Naive B cell (primary cell): ENCODE measurements around the gene WDFY1. TPM values are rescaled to one million over a fixed set of nuclear protein-coding genes. Genes with fewer than 3 reads are reported as not detected.

ENCODE experiments used
- ATAC-seq, 2 donors: fragments of 150-1000 bp; cut with Tn5 transposase; 2 replicates each; pipeline ENCODE4 v1.10.0; 2021; ENCODE audit warnings: low read depth in 2 of 2, mild to moderate bottlenecking in 2 of 2, moderate library complexity in 2 of 2
- DNase-seq: peaks from one replicate; pipeline ENCODE4 v3.0.0; 2022
- H3K27ac Mint-ChIP-seq, 6 donors: one replicate each; pipeline ENCODE4 v1.8.0; 2020 to 2022; ENCODE audit warnings: mild to moderate bottlenecking in 6 of 6, mixed read lengths in 6 of 6, moderate library complexity in 5 of 6, inconsistent platforms in 2 of 6
- H3K27me3 Mint-ChIP-seq, 3 donors: one replicate each; pipeline ENCODE4 v1.8.0; 2021 to 2022; ENCODE audit warnings: mixed read lengths in 3 of 3, mild to moderate bottlenecking in 1 of 3
- H3K36me3 Mint-ChIP-seq, 2 donors: one replicate each; pipeline ENCODE4 v1.8.0; 2020 to 2022; ENCODE audit warnings: mixed read lengths in 2 of 2, inconsistent platforms in 1 of 2, mild to moderate bottlenecking in 1 of 2
- H3K4me1 Mint-ChIP-seq, 3 donors: one replicate each; pipeline ENCODE4 v1.8.0; 2020 to 2022; ENCODE audit warnings: mixed read lengths in 3 of 3, inconsistent platforms in 1 of 3, mild to moderate bottlenecking in 1 of 3, moderate library complexity in 1 of 3
- H3K4me3 Mint-ChIP-seq, 8 donors: one replicate each; pipeline ENCODE4 v1.8.0; 2020 to 2022; ENCODE audit warnings: mild to moderate bottlenecking in 8 of 8, mixed read lengths in 8 of 8, moderate library complexity in 8 of 8, inconsistent platforms in 2 of 8
- H3K9me3 Mint-ChIP-seq, 7 donors: one replicate each; pipeline ENCODE4 v1.8.0; 2020 to 2022; ENCODE audit warnings: mixed read lengths in 7 of 7, mild to moderate bottlenecking in 5 of 7, inconsistent platforms in 2 of 7, moderate library complexity in 1 of 7
- polyA plus RNA-seq, 6 donors: library from polyadenylated mRNA; unstranded; fragments of 300-500 nt; fragmentation: Illumina TruSeq; gene quantifications; one replicate each; pipeline ENCODE4 v1.2.3, GENCODE V29; 2021; ENCODE audit warnings: low read depth in 6 of 6

The WDFY1 gene
- polyA plus RNA-seq, 6 donors from 2014 or later = 12.6 to 39.2 (median 25.3) TPM

- ATAC-seq = no peak
- peaks cover 14 to 16% of the 10 kb centered on the region in 2 donors for H3K36me3 Mint-ChIP-seq
- H3K27me3 Mint-ChIP-seq = no peaks in the 10 kb centered on the region
- H3K4me1 Mint-ChIP-seq = peaks cover 0 to 12% (median 6%) of the 10 kb centered on the region in 3 donors
- no peak for DNase-seq
- H3K4me3 Mint-ChIP-seq = no peak overlapping the region
- peak overlapping the region in 1 of 6 donors; percentile 54 for H3K27ac Mint-ChIP-seq
- peaks cover 0 to 25% (median 6%) of the 10 kb centered on the region in 7 donors for H3K9me3 Mint-ChIP-seq
Observed at GRCh38 chr2:223847410-223847809, 97.7 kb downstream of the WDFY1 start.

- ATAC-seq (no peak), DNase-seq (no peak)
- Mint-ChIP-seq H3K4me1 (peaks cover 2 to 9% (median 9%) of the 10 kb centered on the region in 3 donors), H3K27me3 (no peaks in the 10 kb centered on the region), H3K36me3 (peaks cover 14 to 16% of the 10 kb centered on the region in 2 donors), H3K9me3 (peaks cover 0 to 24% (median 6%) of the 10 kb centered on the region in 7 donors), H3K27ac (peak overlapping the region in 2 of 6 donors; percentile 2 to 20), H3K4me3 (no peak overlapping the region)
Observed at GRCh38 chr2:223846515-223846914, 98.6 kb downstream of the WDFY1 start.

GRCh38 chr2:223841436-223842190, 103.5 kb downstream of the WDFY1 start:
- no peaks in the 10 kb centered on the region for H3K9me3 Mint-ChIP-seq
- ATAC-seq = no peak
- peak overlapping the region; percentile 94 to 96 (median 95) for H3K27ac Mint-ChIP-seq
- no peaks in the 10 kb centered on the region for H3K27me3 Mint-ChIP-seq
- H3K4me1 Mint-ChIP-seq = peaks cover 22 to 32% (median 22%) of the 10 kb centered on the region in 3 donors
- H3K36me3 Mint-ChIP-seq = peaks cover 0 to 5% of the 10 kb centered on the region in 2 donors
- peak overlapping the region in 3 of 8 donors; percentile 35 to 59 (median 36) for H3K4me3 Mint-ChIP-seq
- DNase-seq = no peak

- DNase-seq (peak; percentile 92), ATAC-seq (peak; percentile 67 to 69)
- Mint-ChIP-seq H3K4me3 (peak within 1 kb of the TSS; percentile 90 to 99 (median 98)), H3K36me3 (peaks cover 0 to 4% of the 10 kb centered on the region in 2 donors), H3K27ac (peak within 1 kb of the TSS; percentile 95 to 100 (median 99)), H3K4me1 (peaks cover 43 to 62% (median 44%) of the 10 kb centered on the region in 3 donors), H3K27me3 (no peaks in the 10 kb centered on the region), H3K9me3 (no peaks in the 10 kb centered on the region)
Observed at GRCh38 chr2:223837287-223838061, 107.7 kb downstream of the WDFY1 start, which contains the start of gene AP1S3. TSS of gene AP1S3 (minus strand) at chr2:223837582. CDS start at chr2:223837450, 132 bp downstream.

GRCh38 chr2:223835701-223836532, 109.2 kb downstream of the WDFY1 start:
- Mint-ChIP-seq H3K4me3 (peak overlapping the region; percentile 90 to 99 (median 98)), H3K27me3 (no peaks in the 10 kb centered on the region), H3K36me3 (peaks cover 0 to 4% of the 10 kb centered on the region in 2 donors), H3K9me3 (no peaks in the 10 kb centered on the region), H3K27ac (peak overlapping the region; percentile 95 to 100 (median 99)), H3K4me1 (peaks cover 40 to 67% (median 48%) of the 10 kb centered on the region in 3 donors)
- ATAC-seq (peak; percentile 63 to 68), DNase-seq (peak; percentile 93)

GRCh38 chr2:223834431-223834830, 110.7 kb downstream of the WDFY1 start:
- DNase-seq = no peak
- peaks cover 36 to 62% (median 45%) of the 10 kb centered on the region in 3 donors for H3K4me1 Mint-ChIP-seq
- H3K4me3 Mint-ChIP-seq = peak overlapping the region in 1 of 8 donors; percentile 5
- no peaks in the 10 kb centered on the region for H3K9me3 Mint-ChIP-seq
- peak overlapping the region in 2 of 6 donors; percentile 95 to 99 for H3K27ac Mint-ChIP-seq
- H3K36me3 Mint-ChIP-seq = peaks cover 0 to 4% of the 10 kb centered on the region in 2 donors
- ATAC-seq = no peak
- H3K27me3 Mint-ChIP-seq = no peaks in the 10 kb centered on the region

GRCh38 chr2:223832241-223832903, 112.8 kb downstream of the WDFY1 start:
- no peak overlapping the region for H3K4me3 Mint-ChIP-seq
- H3K9me3 Mint-ChIP-seq = no peaks in the 10 kb centered on the region

GRCh38 chr2:223829128-223829527, 116.0 kb downstream of the WDFY1 start:
- DNase-seq = no peak
- Mint-ChIP-seq H3K36me3 (peaks cover 9% of the 10 kb centered on the region in 2 donors), H3K9me3 (peaks cover 0 to 4% (median 2%) of the 10 kb centered on the region in 7 donors), H3K27ac (peak overlapping the region in 1 of 6 donors; percentile 59), H3K27me3 (no peaks in the 10 kb centered on the region), H3K4me3 (no peak overlapping the region), H3K4me1 (peaks cover 14 to 60% (median 54%) of the 10 kb centered on the region in 3 donors)
- ATAC-seq = no peak

More at GRCh38 chr2:223832241-223832903, 112.8 kb downstream of the WDFY1 start:
- DNase-seq (no peak), ATAC-seq (no peak)
- H3K36me3 Mint-ChIP-seq = peaks cover 0 to 4% of the 10 kb centered on the region in 2 donors
- H3K27ac Mint-ChIP-seq = peak overlapping the region in 3 of 6 donors; percentile 7 to 72 (median 42)
- no peaks in the 10 kb centered on the region for H3K27me3 Mint-ChIP-seq
- H3K4me1 Mint-ChIP-seq = peaks cover 29 to 58% (median 51%) of the 10 kb centered on the region in 3 donors

GRCh38 chr2:223828314-223828713, 116.8 kb downstream of the WDFY1 start:
- Mint-ChIP-seq H3K36me3 (peaks cover 6 to 9% of the 10 kb centered on the region in 2 donors), H3K27me3 (no peaks in the 10 kb centered on the region), H3K27ac (peak overlapping the region in 2 of 6 donors; percentile 69 to 75), H3K4me3 (no peak overlapping the region), H3K4me1 (peaks cover 15 to 65% (median 60%) of the 10 kb centered on the region in 3 donors), H3K9me3 (peaks cover 0 to 4% (median 2%) of the 10 kb centered on the region in 7 donors)
- no peak for ATAC-seq
- DNase-seq = no peak

- Mint-ChIP-seq H3K4me3 (no peak overlapping the region), H3K9me3 (peaks cover 0 to 4% (median 3%) of the 10 kb centered on the region in 7 donors), H3K4me1 (peaks cover 19 to 68% (median 67%) of the 10 kb centered on the region in 3 donors), H3K27ac (peak overlapping the region in 4 of 6 donors; percentile 22 to 80 (median 62)), H3K27me3 (no peaks in the 10 kb centered on the region), H3K36me3 (peaks cover 5 to 9% of the 10 kb centered on the region in 2 donors)
- DNase-seq (no peak), ATAC-seq (no peak)
Observed at GRCh38 chr2:223826995-223827394, 118.1 kb downstream of the WDFY1 start.
